GM12874 (cell line): Measurements from ENCODE around the gene PTPRG.

Experiments
- TF ChIP-seq, protein P1 (sequence below): IDR thresholded peaks from 2 replicates; pipeline ENCODE4 v1.5.1; 2011; ENCODE audit warnings: low read depth, mild to moderate bottlenecking, control low read depth, low read length, moderate library complexity; ENCODE audit not compliant: insufficient read depth

The PTPRG gene

DNA sequence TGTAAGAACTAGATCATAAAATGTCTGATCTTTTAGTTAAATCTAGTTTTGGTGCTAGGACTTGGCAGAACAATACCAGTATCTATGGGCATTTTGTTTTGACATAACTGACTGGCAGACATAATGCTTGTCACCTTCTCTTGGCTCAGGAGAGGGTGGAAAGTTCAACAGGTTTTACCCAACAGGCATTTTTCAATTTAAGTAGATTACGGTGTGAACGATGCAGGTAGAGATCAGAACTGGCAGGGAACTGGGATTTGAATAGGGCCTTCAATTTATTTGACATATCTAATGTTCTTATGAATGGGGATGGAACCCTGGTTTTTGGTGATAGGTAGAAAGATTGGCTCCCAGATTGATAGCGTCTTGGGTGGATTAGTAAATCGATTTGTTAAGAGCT, 460.9 kb downstream of the PTPRG start:
- TF ChIP-seq, protein P1, sequence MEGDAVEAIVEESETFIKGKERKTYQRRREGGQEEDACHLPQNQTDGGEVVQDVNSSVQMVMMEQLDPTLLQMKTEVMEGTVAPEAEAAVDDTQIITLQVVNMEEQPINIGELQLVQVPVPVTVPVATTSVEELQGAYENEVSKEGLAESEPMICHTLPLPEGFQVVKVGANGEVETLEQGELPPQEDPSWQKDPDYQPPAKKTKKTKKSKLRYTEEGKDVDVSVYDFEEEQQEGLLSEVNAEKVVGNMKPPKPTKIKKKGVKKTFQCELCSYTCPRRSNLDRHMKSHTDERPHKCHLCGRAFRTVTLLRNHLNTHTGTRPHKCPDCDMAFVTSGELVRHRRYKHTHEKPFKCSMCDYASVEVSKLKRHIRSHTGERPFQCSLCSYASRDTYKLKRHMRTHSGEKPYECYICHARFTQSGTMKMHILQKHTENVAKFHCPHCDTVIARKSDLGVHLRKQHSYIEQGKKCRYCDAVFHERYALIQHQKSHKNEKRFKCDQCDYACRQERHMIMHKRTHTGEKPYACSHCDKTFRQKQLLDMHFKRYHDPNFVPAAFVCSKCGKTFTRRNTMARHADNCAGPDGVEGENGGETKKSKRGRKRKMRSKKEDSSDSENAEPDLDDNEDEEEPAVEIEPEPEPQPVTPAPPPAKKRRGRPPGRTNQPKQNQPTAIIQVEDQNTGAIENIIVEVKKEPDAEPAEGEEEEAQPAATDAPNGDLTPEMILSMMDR, result no peak

DNA sequence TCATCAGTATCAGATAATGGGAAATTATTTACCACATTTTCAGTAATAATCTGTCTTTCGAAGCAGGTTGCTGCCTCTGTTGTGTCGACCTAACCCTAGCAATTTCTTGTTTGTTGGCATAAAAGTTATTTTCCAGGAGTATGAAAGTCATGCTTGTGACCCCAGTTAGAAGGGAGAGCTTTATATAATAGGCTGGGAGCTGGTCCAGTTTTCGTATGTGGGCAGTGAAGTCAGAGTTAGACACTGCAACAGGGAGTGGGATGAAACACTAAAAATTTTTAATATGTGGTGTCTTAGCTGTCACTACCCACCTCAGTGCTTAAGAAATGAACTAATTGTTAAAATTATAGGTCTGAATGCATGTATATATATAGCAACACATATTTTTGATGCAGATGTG, 463.5 kb downstream of the PTPRG start:
- TF ChIP-seq, protein P1, result no peak

DNA sequence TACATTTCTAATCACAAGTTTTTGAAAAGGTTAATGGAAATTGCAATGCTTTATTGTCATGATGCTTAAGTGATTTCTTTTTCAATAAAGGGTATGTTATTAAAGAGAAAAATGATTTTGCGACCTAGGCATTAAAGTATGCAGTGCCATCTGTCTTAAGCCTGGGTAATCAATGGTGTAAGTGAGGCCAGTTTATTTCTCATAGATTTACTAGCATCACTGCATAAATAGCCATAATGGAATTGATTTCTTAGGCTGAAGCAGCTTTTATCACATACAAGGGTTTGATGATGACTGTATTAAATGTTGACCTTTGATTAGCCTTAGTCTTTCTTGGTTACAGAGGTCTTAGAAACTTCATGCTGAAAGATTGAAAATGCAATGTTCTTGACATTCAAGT, 464.5 kb downstream of the PTPRG start:
- TF ChIP-seq, protein P1, result no peak

DNA sequence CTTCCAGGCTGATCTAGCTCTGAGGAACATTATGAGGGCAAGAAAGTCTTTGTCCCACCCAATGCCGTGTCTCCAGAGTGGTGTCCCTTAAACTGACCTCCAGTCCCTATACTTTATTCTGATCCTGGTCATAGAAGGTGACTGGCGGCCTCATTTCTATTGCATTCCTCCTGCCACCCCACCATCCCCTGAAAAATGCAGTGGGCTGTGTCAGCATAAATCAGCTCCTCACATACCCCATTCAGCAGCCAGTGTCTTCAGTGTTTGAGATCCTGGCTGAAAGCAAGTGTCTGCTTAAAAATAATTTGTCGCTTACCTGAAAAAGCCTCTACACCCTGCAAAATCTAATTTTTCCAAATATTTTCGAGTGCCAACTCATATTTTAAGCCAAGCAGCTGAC, 465.9 kb downstream of the PTPRG start:
- TF ChIP-seq, protein P1, result no peak

DNA sequence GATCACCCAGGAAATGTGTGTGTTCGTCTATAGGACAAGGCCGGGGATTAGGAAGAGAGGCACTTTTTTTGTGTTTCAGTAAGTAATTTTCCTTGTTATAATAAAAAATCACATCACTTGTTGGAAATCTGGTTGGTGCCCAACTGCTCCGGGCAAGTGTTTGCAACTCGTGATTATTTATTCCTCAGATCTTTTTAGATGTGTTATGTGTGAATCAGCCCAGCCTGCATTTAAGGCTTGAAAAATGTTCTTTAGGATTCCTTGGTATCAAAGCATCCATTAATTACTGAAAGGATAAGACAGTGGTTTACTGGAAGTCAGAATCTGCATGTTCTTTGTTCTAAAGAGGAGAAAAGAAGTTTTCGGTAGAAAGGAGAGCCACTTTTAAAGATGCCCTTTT, 466.4 kb downstream of the PTPRG start:
- TF ChIP-seq, protein P1, result no peak

DNA sequence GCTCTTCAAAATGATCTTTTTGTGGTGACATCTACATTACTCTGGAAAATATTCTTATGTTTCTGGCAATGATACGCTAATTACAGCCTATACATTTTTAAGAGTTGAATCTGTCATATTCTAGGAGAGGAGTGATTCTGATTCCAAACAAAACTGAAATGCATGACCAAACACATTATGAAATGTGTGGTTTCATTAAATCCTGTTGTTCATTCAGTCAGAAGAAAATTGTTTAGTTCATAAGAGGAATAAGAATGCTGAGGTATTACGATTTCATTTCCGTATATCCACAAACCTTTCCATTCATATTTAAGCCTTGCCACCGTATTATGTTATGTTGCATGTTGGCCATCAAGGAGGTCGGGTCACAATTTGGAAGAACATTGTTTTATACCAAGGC, 466.9 kb downstream of the PTPRG start:
- TF ChIP-seq, protein P1, result no peak

DNA sequence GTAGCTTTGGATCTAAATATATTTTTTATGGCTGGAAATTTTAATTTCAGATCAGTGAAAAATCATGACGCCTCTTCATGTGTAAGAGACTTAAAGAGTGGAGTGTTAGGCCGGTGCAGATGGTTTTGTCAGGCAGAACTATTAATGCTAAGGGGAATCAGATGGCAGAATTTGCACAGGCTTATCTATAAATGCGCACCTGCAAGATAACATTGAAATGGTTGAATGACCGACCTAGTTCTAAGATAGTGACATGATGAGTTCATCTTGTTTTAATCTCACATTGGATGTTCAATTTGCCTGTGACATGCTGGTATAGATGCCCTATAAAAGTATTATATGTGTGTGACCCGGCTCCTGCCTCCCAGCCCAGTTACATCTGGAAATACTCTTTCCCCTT, 471.4 kb downstream of the PTPRG start:
- TF ChIP-seq, protein P1, result no peak

DNA sequence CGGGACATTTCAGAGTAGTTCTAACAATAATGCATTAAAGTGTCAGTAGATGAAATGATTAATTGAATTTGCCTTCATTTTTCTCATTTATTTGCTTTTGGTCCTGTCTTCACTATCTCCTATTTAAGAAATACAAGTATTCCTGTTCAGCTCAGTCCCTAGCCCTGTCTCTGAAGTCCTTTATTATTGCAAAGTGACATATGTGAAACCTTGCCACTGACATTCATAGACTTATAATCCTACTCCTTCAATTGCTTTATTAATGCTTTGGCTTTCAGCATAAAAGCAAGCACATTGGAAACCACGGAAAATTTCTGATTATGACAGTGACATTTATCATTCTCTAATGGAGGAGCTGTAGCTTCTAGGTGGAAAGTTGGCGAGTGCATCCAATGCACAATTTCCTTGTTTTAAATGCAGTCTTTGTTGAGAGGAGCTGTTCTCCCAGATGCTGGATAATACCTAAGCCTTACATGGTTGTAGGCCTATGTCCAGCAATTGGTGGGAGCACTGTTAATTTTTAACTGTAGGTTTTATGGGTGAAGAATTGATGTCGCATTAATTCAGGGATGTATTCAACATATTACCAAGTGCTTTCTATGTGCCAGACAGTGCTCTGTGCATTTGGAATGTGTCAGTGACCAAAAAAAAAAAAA, 474.2 kb downstream of the PTPRG start:
- TF ChIP-seq, protein P1, result no peak
